22Rv1 (cell line): ENCODE results near the gene MACF1.

Experiments
- CTCF ChIP-seq: fragments of 450-650 bp; IDR thresholded peaks from 2 replicates; pipeline ENCODE4 v1.5.1; 2017; ENCODE audit warnings: mild to moderate bottlenecking
- ZFX ChIP-seq: fragments of 450-650 bp; IDR thresholded peaks from 2 replicates; pipeline ENCODE4 v1.6.1; 2017; ENCODE audit warnings: antibody characterized with exemption, borderline replicate concordance

- TF ChIP-seq CTCF (no peak), ZFX (no peak)
Observed at GRCh38 chr1:39415553-39415952, 211.1 kb downstream of the MACF1 start.
